H1 (cell line): ENCODE results near the gene BTBD9. TPM values are rescaled to one million over a fixed set of nuclear protein-coding genes. Genes with fewer than 3 reads are reported as not detected.

ENCODE experiments used
- polyA plus RNA-seq, 7 experiments: library from polyadenylated mRNA; depleted of rRNA in 3 of 7; stranded (reverse) in 5 of 7; unstranded in 2 of 7; fragments of >200 nt in 5 of 7; fragments of 200-250 nt in 2 of 7; gene quantifications; 1 replicate in 5 of 7; 2 replicates in 1 of 7; 4 replicates in 1 of 7; pipeline versions ENCODE4 v1.2.1 to v1.2.3, GENCODE V29; 2011 to 2013; ENCODE audit warnings: missing spikeins in 2 of 7, mixed read lengths in 2 of 7
- total RNA-seq: library from RNA; stranded (reverse); fragmentation: NEBNext Ultra II Directional; extraction: Animal tissue kit (Norgen Biotek cat#: 25700); gene quantifications from 2 replicates; pipeline ENCODE4 v1.2.1, GENCODE V29; 2021
- TF ChIP-seq, protein P1 (sequence below): fragments of 300-600 bp; sonication (generic); IDR thresholded peaks from 2 replicates; pipeline ENCODE4 v1.7.1; 2012; ENCODE audit warnings: low read length, moderate library complexity, mild to moderate bottlenecking, inconsistent platforms; ENCODE audit not compliant: insufficient replicate concordance

BTBD9 gene
- total and polyA plus RNA-seq, 2 of the 8 experiments (the other 6 are each of a cell fraction or from before 2014, with no cell fraction given) = 0.92 to 4.1 TPM

DNA sequence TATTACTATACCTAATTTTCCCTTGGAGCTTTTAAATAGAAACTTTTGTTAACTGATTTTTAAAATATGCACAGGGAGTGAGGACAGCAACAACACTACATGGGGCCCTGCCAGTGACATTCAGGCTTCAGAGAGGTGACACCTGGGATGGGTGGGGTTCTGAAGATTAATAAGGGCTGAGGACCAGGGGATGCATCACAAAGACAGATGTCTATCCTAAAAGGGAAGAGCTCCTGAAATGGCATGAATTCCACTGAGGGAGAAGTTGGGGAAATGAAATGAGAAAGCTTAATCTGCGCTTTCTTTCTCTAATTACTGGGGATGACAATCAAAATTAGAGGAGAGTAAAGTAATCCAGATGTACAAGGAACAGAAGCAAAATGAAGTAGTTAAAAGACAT, 162.8 kb downstream of the BTBD9 start (continued):
- TF ChIP-seq, protein P1, sequence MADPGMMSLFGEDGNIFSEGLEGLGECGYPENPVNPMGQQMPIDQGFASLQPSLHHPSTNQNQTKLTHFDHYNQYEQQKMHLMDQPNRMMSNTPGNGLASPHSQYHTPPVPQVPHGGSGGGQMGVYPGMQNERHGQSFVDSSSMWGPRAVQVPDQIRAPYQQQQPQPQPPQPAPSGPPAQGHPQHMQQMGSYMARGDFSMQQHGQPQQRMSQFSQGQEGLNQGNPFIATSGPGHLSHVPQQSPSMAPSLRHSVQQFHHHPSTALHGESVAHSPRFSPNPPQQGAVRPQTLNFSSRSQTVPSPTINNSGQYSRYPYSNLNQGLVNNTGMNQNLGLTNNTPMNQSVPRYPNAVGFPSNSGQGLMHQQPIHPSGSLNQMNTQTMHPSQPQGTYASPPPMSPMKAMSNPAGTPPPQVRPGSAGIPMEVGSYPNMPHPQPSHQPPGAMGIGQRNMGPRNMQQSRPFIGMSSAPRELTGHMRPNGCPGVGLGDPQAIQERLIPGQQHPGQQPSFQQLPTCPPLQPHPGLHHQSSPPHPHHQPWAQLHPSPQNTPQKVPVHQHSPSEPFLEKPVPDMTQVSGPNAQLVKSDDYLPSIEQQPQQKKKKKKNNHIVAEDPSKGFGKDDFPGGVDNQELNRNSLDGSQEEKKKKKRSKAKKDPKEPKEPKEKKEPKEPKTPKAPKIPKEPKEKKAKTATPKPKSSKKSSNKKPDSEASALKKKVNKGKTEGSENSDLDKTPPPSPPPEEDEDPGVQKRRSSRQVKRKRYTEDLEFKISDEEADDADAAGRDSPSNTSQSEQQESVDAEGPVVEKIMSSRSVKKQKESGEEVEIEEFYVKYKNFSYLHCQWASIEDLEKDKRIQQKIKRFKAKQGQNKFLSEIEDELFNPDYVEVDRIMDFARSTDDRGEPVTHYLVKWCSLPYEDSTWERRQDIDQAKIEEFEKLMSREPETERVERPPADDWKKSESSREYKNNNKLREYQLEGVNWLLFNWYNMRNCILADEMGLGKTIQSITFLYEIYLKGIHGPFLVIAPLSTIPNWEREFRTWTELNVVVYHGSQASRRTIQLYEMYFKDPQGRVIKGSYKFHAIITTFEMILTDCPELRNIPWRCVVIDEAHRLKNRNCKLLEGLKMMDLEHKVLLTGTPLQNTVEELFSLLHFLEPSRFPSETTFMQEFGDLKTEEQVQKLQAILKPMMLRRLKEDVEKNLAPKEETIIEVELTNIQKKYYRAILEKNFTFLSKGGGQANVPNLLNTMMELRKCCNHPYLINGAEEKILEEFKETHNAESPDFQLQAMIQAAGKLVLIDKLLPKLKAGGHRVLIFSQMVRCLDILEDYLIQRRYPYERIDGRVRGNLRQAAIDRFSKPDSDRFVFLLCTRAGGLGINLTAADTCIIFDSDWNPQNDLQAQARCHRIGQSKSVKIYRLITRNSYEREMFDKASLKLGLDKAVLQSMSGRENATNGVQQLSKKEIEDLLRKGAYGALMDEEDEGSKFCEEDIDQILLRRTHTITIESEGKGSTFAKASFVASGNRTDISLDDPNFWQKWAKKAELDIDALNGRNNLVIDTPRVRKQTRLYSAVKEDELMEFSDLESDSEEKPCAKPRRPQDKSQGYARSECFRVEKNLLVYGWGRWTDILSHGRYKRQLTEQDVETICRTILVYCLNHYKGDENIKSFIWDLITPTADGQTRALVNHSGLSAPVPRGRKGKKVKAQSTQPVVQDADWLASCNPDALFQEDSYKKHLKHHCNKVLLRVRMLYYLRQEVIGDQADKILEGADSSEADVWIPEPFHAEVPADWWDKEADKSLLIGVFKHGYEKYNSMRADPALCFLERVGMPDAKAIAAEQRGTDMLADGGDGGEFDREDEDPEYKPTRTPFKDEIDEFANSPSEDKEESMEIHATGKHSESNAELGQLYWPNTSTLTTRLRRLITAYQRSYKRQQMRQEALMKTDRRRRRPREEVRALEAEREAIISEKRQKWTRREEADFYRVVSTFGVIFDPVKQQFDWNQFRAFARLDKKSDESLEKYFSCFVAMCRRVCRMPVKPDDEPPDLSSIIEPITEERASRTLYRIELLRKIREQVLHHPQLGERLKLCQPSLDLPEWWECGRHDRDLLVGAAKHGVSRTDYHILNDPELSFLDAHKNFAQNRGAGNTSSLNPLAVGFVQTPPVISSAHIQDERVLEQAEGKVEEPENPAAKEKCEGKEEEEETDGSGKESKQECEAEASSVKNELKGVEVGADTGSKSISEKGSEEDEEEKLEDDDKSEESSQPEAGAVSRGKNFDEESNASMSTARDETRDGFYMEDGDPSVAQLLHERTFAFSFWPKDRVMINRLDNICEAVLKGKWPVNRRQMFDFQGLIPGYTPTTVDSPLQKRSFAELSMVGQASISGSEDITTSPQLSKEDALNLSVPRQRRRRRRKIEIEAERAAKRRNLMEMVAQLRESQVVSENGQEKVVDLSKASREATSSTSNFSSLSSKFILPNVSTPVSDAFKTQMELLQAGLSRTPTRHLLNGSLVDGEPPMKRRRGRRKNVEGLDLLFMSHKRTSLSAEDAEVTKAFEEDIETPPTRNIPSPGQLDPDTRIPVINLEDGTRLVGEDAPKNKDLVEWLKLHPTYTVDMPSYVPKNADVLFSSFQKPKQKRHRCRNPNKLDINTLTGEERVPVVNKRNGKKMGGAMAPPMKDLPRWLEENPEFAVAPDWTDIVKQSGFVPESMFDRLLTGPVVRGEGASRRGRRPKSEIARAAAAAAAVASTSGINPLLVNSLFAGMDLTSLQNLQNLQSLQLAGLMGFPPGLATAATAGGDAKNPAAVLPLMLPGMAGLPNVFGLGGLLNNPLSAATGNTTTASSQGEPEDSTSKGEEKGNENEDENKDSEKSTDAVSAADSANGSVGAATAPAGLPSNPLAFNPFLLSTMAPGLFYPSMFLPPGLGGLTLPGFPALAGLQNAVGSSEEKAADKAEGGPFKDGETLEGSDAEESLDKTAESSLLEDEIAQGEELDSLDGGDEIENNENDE = no peak
- TF ChIP-seq, all 59 proteins: peak for 0
